PC-9 (cell line): Measurements from ENCODE around the gene NOSIP. TPM values are rescaled to one million over a fixed set of nuclear protein-coding genes. Genes with fewer than 3 reads are reported as not detected.
A peak's percentile ranks its signal among the peaks of the same experiment; 100 is the strongest.

Experiments used
- BruUV-seq: library from RNA; stranded (reverse); fragments of 400-500 nt; replicated peaks from 2 replicates; lab custom pipeline; 2021; lab: Mats Ljungman, UMichigan
- CTCF ChIA-PET: fragments of 300-600 bp; sonication (Branson Sonifier 250); formaldehyde crosslinking; loops from one replicate; lab custom pipeline; 2022; ENCODE audit warnings: antibody characterized with exemption; lab: Charles Lee
- POLR2A ChIA-PET: fragments of 300-600 bp; sonication (Branson Sonifier 250); formaldehyde crosslinking; loops from one replicate; lab custom pipeline; 2022; ENCODE audit warnings: antibody characterized with exemption; ENCODE audit not compliant: unreplicated experiment; lab: Charles Lee
- DNase-seq, 2 experiments: peaks; one replicate each; pipeline versions ENCODE4 v3.0.0 to v3.0.0-alpha.2; 2015 to 2022; ENCODE audit warnings: mixed read lengths in 1 of 2
- H2AFZ ChIP-seq: fragments of 200-600 bp; sonication (generic); 2 replicates; pipeline ENCODE4 v1.8.1; 2017; ENCODE audit warnings: antibody characterized with exemption
- H3F3A ChIP-seq: fragments of 200-600 bp; sonication (generic); 2 replicates; pipeline ENCODE4 v1.8.1; 2017; ENCODE audit warnings: antibody characterized with exemption, mild to moderate bottlenecking, low read depth; ENCODE audit not compliant: insufficient read depth
- H3K27ac ChIP-seq: fragments of 200-600 bp; sonication (generic); 2 replicates; pipeline ENCODE4 v1.6.1; 2016; ENCODE audit warnings: mixed run types
- H3K27me3 ChIP-seq: fragments of 200-600 bp; sonication (generic); 2 replicates; pipeline ENCODE4 v1.6.1; 2016; ENCODE audit warnings: low read depth, mixed run types; ENCODE audit not compliant: insufficient read depth
- H3K36me3 ChIP-seq: fragments of 200-600 bp; sonication (generic); 2 replicates; pipeline ENCODE4 v1.6.1; 2016; ENCODE audit warnings: low read depth, mixed run types
- H3K4me1 ChIP-seq: fragments of 200-600 bp; sonication (generic); replicated peaks from 2 replicates; pipeline ENCODE4 v1.6.1; 2016; ENCODE audit warnings: mixed run types; ENCODE audit not compliant: insufficient read depth
- H3K4me2 ChIP-seq: fragments of 200-600 bp; sonication (generic); 2 replicates; pipeline ENCODE4 v1.6.1; 2017; ENCODE audit warnings: mixed run types
- H3K4me3 ChIP-seq: fragments of 200-600 bp; sonication (generic); 2 replicates; pipeline ENCODE4 v1.6.1; 2016; ENCODE audit warnings: mixed run types
- H3K79me2 ChIP-seq: fragments of 200-600 bp; sonication (generic); 2 replicates; pipeline ENCODE4 v1.6.1; 2017; ENCODE audit warnings: low read depth, mixed run types
- H3K9me2 ChIP-seq: fragments of 200-600 bp; sonication (generic); 2 replicates; pipeline ENCODE4 v1.8.1; 2017; ENCODE audit warnings: mild to moderate bottlenecking; ENCODE audit not compliant: insufficient read depth
- H3K9me3 ChIP-seq: fragments of 200-600 bp; sonication (generic); 2 replicates; pipeline ENCODE4 v1.8.1; 2016; ENCODE audit warnings: low read depth; ENCODE audit not compliant: insufficient read depth
- H4K20me1 ChIP-seq: fragments of 200-600 bp; sonication (generic); 2 replicates; pipeline ENCODE4 v1.8.1; 2017; ENCODE audit not compliant: insufficient read depth
- EZH2 ChIP-seq: fragments of 200-600 bp; sonication (generic); IDR thresholded peaks from 2 replicates; pipeline ENCODE4 v1.8.0; 2017; ENCODE audit warnings: antibody characterized with exemption, low read depth
- intact Hi-C: fragments of 100-400 bp; cut with micrococcal nuclease; formaldehyde crosslinking; loops from one replicate; pipeline ENCODE4 v1.10.0; 2022; ENCODE audit not compliant: unreplicated experiment
- total RNA-seq: library from RNA; stranded (reverse); gene quantifications from 2 replicates; pipeline ENCODE4 v1.2.3, GENCODE V29; 2021
- TF ChIP-seq, protein P1 (sequence below): fragments of 200-600 bp; sonication (generic); conservative IDR thresholded peaks from 2 replicates; pipeline ENCODE4 v1.6.1; 2017; ENCODE audit warnings: mixed run types, antibody characterized with exemption, mild to moderate bottlenecking, moderate library complexity

Gene NOSIP
- total RNA-seq, 1 experiment from 2014 or later: 71.3 TPM

DNA sequence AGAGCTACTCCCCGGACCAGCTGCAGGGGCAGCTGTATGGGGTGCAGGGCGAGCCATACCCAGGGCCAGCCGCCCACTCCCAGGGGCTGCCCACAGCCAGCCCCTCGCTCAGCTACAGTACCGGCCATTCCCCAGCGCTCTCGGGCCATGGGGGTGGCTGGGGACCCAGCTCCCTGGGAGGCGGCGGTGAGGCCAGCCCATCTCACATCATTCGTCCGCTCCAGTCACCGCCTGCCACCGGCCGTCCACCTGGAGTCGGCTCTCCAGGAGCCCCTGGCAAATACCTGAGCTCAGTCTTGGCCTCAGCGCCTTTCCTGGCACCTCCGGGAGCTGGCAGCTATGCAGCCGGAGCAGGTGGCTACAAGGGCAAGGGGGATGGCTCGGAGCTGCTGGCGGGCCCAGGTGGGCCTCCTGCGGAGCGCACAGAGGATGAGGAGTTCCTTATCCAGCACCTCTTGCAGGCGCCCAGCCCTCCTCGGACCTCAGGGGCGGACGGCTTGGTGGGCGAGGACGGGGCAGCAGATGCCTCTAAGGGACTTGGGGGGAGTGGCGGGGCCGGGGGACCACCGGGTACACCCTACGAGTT is 15.6 kb upstream of the NOSIP start:
- no peak overlapping the region for H2AFZ ChIP-seq
- H3K36me3 ChIP-seq: 0 out of 2 replicates have a peak, but pooled peaks cover 10% of the 10 kb centered on the region
- CTCF ChIA-PET: no interaction called here
- H3K9me3 ChIP-seq: no peaks in the 10 kb centered on the region
- H3K79me2 ChIP-seq: peaks cover 48% of the 10 kb centered on the region
- H4K20me1 ChIP-seq: peaks cover 35% of the 10 kb centered on the region
- DNase-seq: peak in 1 of 2 experiments; percentile 1
- intact Hi-C loops: no loop called here
- H3K4me3 ChIP-seq: no peak overlapping the region
- H3K27me3 ChIP-seq: no peaks in the 10 kb centered on the region
- no peak overlapping the region for H3K27ac ChIP-seq
- H3K4me2 ChIP-seq: no peak overlapping the region
- peaks cover 6% of the 10 kb centered on the region; the same call in 1 of the 2 replicates for H3K4me1 ChIP-seq
- BruUV-seq: no TSS peak
- POLR2A ChIA-PET: no interaction called here
- peaks cover 20% of the 10 kb centered on the region; the same call in 1 of the 2 replicates for H3F3A ChIP-seq
- H3K9me2 ChIP-seq: no peaks in the 10 kb centered on the region
- TF ChIP-seq, protein P1, sequence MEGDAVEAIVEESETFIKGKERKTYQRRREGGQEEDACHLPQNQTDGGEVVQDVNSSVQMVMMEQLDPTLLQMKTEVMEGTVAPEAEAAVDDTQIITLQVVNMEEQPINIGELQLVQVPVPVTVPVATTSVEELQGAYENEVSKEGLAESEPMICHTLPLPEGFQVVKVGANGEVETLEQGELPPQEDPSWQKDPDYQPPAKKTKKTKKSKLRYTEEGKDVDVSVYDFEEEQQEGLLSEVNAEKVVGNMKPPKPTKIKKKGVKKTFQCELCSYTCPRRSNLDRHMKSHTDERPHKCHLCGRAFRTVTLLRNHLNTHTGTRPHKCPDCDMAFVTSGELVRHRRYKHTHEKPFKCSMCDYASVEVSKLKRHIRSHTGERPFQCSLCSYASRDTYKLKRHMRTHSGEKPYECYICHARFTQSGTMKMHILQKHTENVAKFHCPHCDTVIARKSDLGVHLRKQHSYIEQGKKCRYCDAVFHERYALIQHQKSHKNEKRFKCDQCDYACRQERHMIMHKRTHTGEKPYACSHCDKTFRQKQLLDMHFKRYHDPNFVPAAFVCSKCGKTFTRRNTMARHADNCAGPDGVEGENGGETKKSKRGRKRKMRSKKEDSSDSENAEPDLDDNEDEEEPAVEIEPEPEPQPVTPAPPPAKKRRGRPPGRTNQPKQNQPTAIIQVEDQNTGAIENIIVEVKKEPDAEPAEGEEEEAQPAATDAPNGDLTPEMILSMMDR: no peak
- TF ChIP-seq EZH2: no peak

DNA sequence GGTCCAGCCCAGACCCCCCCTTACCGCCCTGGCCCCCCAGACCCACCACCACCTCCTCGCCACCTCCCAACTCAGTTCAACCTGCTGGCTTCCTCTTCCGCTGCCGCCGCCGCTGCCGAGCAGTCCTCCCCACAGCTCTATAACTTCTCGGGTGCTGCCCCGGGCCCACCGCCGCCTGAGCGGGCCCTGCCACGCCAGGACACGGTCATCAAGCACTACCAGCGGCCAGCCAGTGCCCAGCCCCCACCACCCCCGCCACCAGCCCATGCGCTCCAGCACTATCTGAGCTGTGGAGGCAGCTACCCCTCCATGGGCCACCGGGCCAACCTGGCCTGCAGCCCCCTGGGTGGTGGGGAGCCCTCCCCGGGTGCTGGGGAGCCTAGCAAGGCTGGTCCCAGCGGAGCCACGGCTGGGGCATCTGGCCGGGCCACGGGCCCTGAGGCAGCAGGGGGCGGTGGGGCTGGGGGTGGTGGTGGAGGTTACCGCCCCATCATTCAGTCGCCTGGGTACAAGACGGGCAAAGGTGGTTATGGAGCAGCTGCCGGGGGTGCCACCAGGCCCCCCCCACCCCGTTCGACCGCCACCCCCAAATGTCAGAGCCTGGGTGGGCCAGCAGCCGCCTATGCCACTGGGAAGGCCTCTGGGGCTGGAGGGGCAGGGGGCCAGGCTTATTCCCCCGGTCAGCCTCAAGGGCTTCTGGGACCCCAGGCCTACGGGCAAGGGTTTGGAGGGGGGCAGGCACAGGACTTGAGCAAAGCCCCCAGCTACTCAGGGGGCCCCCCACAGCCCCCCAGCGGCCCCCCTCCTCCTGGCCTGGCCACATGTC is 14.8 kb upstream of the NOSIP start:
- Histone ChIP-seq H2AFZ (no peak overlapping the region), H3K36me3 (0 out of 2 replicates have a peak, but pooled peaks cover 10% of the 10 kb centered on the region), H3K4me2 (no peak overlapping the region), H3K9me3 (no peaks in the 10 kb centered on the region), H4K20me1 (peaks cover 35% of the 10 kb centered on the region), H3K27ac (no peak overlapping the region), H3F3A (peaks cover 26% of the 10 kb centered on the region; the same call in 1 of the 2 replicates), H3K4me3 (no peak overlapping the region), H3K4me1 (peaks cover 6% of the 10 kb centered on the region; the same call in 1 of the 2 replicates), H3K79me2 (peaks cover 53% of the 10 kb centered on the region), H3K9me2 (no peaks in the 10 kb centered on the region), H3K27me3 (no peaks in the 10 kb centered on the region)
- intact Hi-C loops: no loop called here
- BruUV-seq: no TSS peak
- CTCF ChIA-PET: no interaction called here
- POLR2A ChIA-PET: no interaction called here
- no peak for TF ChIP-seq EZH2
- TF ChIP-seq, protein P1: no peak
- DNase-seq: peak in 1 of 2 experiments; percentile 18

DNA sequence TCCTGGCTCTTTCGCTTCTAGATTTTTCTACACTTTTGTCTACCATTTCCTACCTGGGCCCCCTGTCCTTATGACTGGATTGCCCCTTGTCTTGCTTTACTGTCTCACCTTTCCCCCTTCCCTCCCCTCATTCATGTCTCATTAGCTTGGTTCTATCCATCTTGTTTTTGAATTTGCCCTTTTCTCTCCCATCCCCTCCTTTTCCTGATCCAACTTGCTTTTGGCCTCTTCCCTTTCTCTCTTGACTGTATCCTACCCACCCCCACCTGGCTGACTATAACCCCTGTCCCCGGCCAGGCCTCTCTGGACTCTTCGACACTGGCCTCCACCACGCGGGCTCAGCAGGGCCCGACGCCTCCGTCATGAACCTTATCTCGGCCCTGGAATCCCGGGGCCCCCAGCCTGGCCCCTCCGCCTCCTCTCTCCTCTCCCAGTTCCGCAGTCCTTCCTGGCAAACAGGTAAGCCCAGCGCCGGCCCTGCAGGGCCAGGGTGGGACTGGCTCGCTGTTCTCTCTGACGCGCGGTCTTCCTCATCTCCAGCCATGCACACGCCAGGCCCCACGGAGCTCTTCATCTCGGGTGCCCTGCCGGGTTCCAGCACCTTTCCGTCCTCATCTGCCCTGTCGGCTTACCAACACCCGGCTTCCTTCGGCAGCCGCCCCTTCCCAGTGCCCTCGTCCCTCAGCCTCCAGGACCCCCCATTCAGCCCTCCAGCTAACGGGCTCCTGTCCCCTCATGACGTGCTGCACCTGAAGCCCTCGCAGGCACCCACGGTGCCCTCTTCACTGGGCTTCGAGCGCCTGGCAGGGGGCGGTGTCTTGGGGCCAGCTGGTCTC is 14.0 kb upstream of the NOSIP start:
- DNase-seq: peak in 1 of 2 experiments; percentile 21
- Histone ChIP-seq H3K27me3 (no peaks in the 10 kb centered on the region), H3K9me2 (no peaks in the 10 kb centered on the region), H3K4me3 (no peak overlapping the region), H3K79me2 (peaks cover 53% of the 10 kb centered on the region), H3K4me1 (peaks cover 9% of the 10 kb centered on the region; the same call in 1 of the 2 replicates), H3K4me2 (peak overlapping the region; percentile 95), H4K20me1 (peaks cover 29% of the 10 kb centered on the region), H3F3A (peaks cover 29% of the 10 kb centered on the region), H3K36me3 (0 out of 2 replicates have a peak, but pooled peaks cover 4% of the 10 kb centered on the region), H3K9me3 (no peaks in the 10 kb centered on the region), H3K27ac (no peak overlapping the region), H2AFZ (no peak overlapping the region)
- no TSS peak for BruUV-seq
- TF ChIP-seq EZH2: no peak
- TF ChIP-seq, protein P1: no peak
- POLR2A ChIA-PET: interaction anchor here (0.5 to 0.6 kb wide), 2 partner anchors 73 to 396 kb away, joined by 5 to 9 read pairs; no protein-coding TSS in a partner anchor
- intact Hi-C loops: no loop called here
- CTCF ChIA-PET: no interaction called here
